ENCODE results near the gene DAGLB.
"Not testable (repeated sequence)": the region's sequence is repeated elsewhere in the genome, so short reads cannot be mapped to it uniquely, and the experiment has no call there.

DAGLB gene

GRCh38 chr7:6394114-6394513, 53.6 kb downstream of the DAGLB start:
- DNase-seq: no peak

- DNase-seq: no peak
Measured at GRCh38 chr7:6393667-6394056, 54.1 kb downstream of the DAGLB start.

GRCh38 chr7:6392712-6393666, 54.8 kb downstream of the DAGLB start:
- no peak for DNase-seq

GRCh38 chr7:6389728-6390127, 58.0 kb downstream of the DAGLB start:
- DNase-seq: no peak

GRCh38 chr7:6387734-6388294, 59.9 kb downstream of the DAGLB start:
- no peak for DNase-seq

GRCh38 chr7:6386779-6387178, 61.0 kb downstream of the DAGLB start:
- DNase-seq: no peak

- DNase-seq: no peak
Measured at GRCh38 chr7:6385909-6386560, 61.7 kb downstream of the DAGLB start.

- no peak for DNase-seq
Measured at GRCh38 chr7:6385110-6385781, 62.5 kb downstream of the DAGLB start.

GRCh38 chr7:6384327-6384726, 63.4 kb downstream of the DAGLB start:
- DNase-seq: no peak

- no peak for DNase-seq
Measured at GRCh38 chr7:6382817-6383216, 64.9 kb downstream of the DAGLB start.

GRCh38 chr7:6381846-6382245, 65.9 kb downstream of the DAGLB start:
- not testable (repeated sequence) for DNase-seq

GRCh38 chr7:6380310-6381095, 67.3 kb downstream of the DAGLB start:
- no peak for DNase-seq

GRCh38 chr7:6379886-6380285, 67.9 kb downstream of the DAGLB start:
- no peak for DNase-seq

GRCh38 chr7:6378556-6378955, 69.2 kb downstream of the DAGLB start:
- not testable (repeated sequence) for DNase-seq

- no peak for DNase-seq
Measured at GRCh38 chr7:6376820-6377219, 70.9 kb downstream of the DAGLB start.

GRCh38 chr7:6375348-6376101, 72.2 kb downstream of the DAGLB start:
- DNase-seq: peak; percentile 14

GRCh38 chr7:6367701-6368211, 80.0 kb downstream of the DAGLB start:
- DNase-seq: no peak

GRCh38 chr7:6365451-6365850, 82.3 kb downstream of the DAGLB start:
- DNase-seq: no peak

GRCh38 chr7:6360841-6361240, 86.9 kb downstream of the DAGLB start:
- DNase-seq: no peak

- DNase-seq: no peak
Measured at GRCh38 chr7:6359734-6360133, 88.0 kb downstream of the DAGLB start.

Measured in activated gamma-delta T cell treated with Interleukin-2 at 50 U/mL for 16 hours (primary cell).